B cell (primary cell): Measurements from ENCODE around the gene MRPS2. TPM values are rescaled to one million over a fixed set of nuclear protein-coding genes. Genes with fewer than 3 reads are reported as not detected.
"Not testable (repeated sequence)": the region's sequence is repeated elsewhere in the genome, so short reads cannot be mapped to it uniquely, and the experiment has no call there.

Source experiments
- ATAC-seq: fragments of 200-7000 bp; cut with Tn5 transposase; one replicate; pipeline ENCODE4 v1.10.0; 2021; ENCODE audit warnings: low read depth, mild to moderate bottlenecking, moderate number of reproducible peaks, moderate library complexity
- CTCF ChIA-PET: fragments of 350-600 bp; sonication (Branson Sonifier 250); formaldehyde crosslinking; loops from one replicate; lab custom pipeline; 2021; ENCODE audit warnings: antibody characterized with exemption, inconsistent platforms; lab: Charles Lee
- POLR2A ChIA-PET: fragments of 350-600 bp; sonication (Branson Sonifier 250); formaldehyde crosslinking; loops from one replicate; lab custom pipeline; 2021; ENCODE audit warnings: antibody characterized with exemption; lab: Charles Lee
- DNase-seq: peaks from one replicate; pipeline ENCODE4 v3.0.0; 2013
- H2AFZ ChIP-seq: 2 replicates; pipeline ENCODE4 v1.6.1; 2012; ENCODE audit warnings: mild to moderate bottlenecking, low read depth, low read length; ENCODE audit not compliant: insufficient read depth, poor library complexity, severe bottlenecking
- H3K27ac ChIP-seq, 2 donors: 1 replicate in 1 of 2; 2 replicates in 1 of 2; pipeline ENCODE4 v1.5.1; 2012 to 2013; ENCODE audit warnings: low read length in 2 of 2, mild to moderate bottlenecking in 2 of 2, moderate library complexity in 1 of 2
- H3K27me3 ChIP-seq, 4 experiments: fragments of 200-600 bp in 1 of 4; sonication (generic) in 1 of 4; replicated peaks in 1 of 4; 1 replicate in 2 of 4; 2 replicates in 2 of 4; pipeline versions ENCODE4 v1.6.1 to v1.7.0; 2013 to 2016; ENCODE audit warnings: low read length in 3 of 4, mild to moderate bottlenecking in 2 of 4, mixed read lengths in 1 of 4, moderate library complexity in 1 of 4; ENCODE audit not compliant: insufficient read depth in 4 of 4, control insufficient read depth in 3 of 4; ENCODE audit errors: control extremely low read depth in 1 of 4
- H3K36me3 ChIP-seq, 2 experiments: replicated peaks in 1 of 2; 1 replicate in 1 of 2; 2 replicates in 1 of 2; pipeline versions ENCODE4 v1.6.1 to v1.7.1; 2013; ENCODE audit warnings: low read length in 1 of 2; ENCODE audit not compliant: insufficient read depth in 2 of 2, control insufficient read depth in 1 of 2; ENCODE audit errors: control extremely low read depth in 1 of 2, extremely low read depth in 1 of 2
- H3K4me1 ChIP-seq, 2 donors: fragments of 200-600 bp in 1 of 2; sonication (generic) in 1 of 2; 1 replicate in 1 of 2; 2 replicates in 1 of 2; pipeline versions ENCODE4 v1.5.1 to v1.6.1; 2013 to 2017; ENCODE audit warnings: low read length in 2 of 2; ENCODE audit not compliant: control insufficient read depth in 2 of 2, insufficient read depth in 2 of 2
- H3K4me2 ChIP-seq: replicated peaks from 2 replicates; pipeline ENCODE3; 2012; ENCODE audit warnings: mild to moderate bottlenecking, low read depth, low read length; ENCODE audit not compliant: poor library complexity, severe bottlenecking
- H3K4me3 ChIP-seq, 5 experiments: fragments of 200-600 bp in 1 of 5; sonication (generic) in 1 of 5; 1 replicate in 3 of 5; 2 replicates in 2 of 5; pipeline versions ENCODE4 v1.5.1 to v1.7.0; 2011 to 2016; ENCODE audit warnings: low read length in 4 of 5, mild to moderate bottlenecking in 4 of 5, low read depth in 2 of 5, control low read depth in 1 of 5, moderate library complexity in 1 of 5; ENCODE audit not compliant: insufficient read depth in 1 of 5; ENCODE audit errors: control extremely low read depth in 1 of 5, extremely low read depth in 1 of 5
- H3K79me2 ChIP-seq: fragments of 200-600 bp; sonication (generic); one replicate; pipeline ENCODE4 v1.6.0; 2016; ENCODE audit warnings: low read length; ENCODE audit not compliant: control insufficient read depth, insufficient read depth
- H3K9ac ChIP-seq: fragments of 200-600 bp; sonication (generic); 2 replicates; pipeline ENCODE4 v1.6.1; 2017; ENCODE audit warnings: mild to moderate bottlenecking, low read length, moderate library complexity
- H3K9me3 ChIP-seq, 3 donors: one replicate each; pipeline versions ENCODE4 v1.6.1 to v1.7.1; 2013; ENCODE audit warnings: low read length in 2 of 3; ENCODE audit not compliant: control insufficient read depth in 2 of 3, insufficient read depth in 1 of 3; ENCODE audit errors: control extremely low read depth in 1 of 3
- H4K20me1 ChIP-seq: 2 replicates; pipeline ENCODE4 v1.6.0; 2012; ENCODE audit warnings: mild to moderate bottlenecking, low read length; ENCODE audit not compliant: insufficient read depth, control insufficient read depth, poor library complexity, severe bottlenecking
- H3K27ac Mint-ChIP-seq: one replicate; pipeline ENCODE4 v1.8.0; 2021; ENCODE audit warnings: mixed read lengths
- H3K27me3 Mint-ChIP-seq: one replicate; pipeline ENCODE4 v1.8.0; 2021; ENCODE audit warnings: mixed read lengths
- H3K4me1 Mint-ChIP-seq: one replicate; pipeline ENCODE4 v1.8.0; 2021; ENCODE audit warnings: mixed read lengths
- H3K4me3 Mint-ChIP-seq: one replicate; pipeline ENCODE4 v1.8.0; 2021; ENCODE audit warnings: mixed read lengths
- H3K9me3 Mint-ChIP-seq: one replicate; pipeline ENCODE4 v1.8.0; 2022; ENCODE audit warnings: mixed read lengths; ENCODE audit not compliant: insufficient read depth
- CTCF ChIP-seq: fragments of 200-600 bp; IDR thresholded peaks from one replicate; pipeline ENCODE4 v1.8.0; 2022; ENCODE audit warnings: antibody characterized with exemption, mild to moderate bottlenecking
- EZH2 ChIP-seq: IDR thresholded peaks from 2 replicates; pipeline ENCODE4 v1.6.1; 2012; ENCODE audit warnings: borderline replicate concordance, low read depth, mild to moderate bottlenecking, moderate library complexity, low read length; ENCODE audit not compliant: insufficient read depth, poor library complexity, severe bottlenecking
- WGBS: methylation state at CpG from one replicate; pipeline ENCODE4 v1.1.5; 2013; ENCODE audit warnings: missing lambda C conversion rate; ENCODE audit not compliant: insufficient coverage; 5-methylcytosine and 5-hydroxymethylcytosine counted together
- intact Hi-C: fragments of 100-400 bp; cut with micrococcal nuclease; formaldehyde crosslinking; loops from one replicate; pipeline ENCODE4 v1.10.0; 2022
- polyA plus RNA-seq: library from polyadenylated mRNA; depleted of rRNA; stranded (reverse); fragments of >200 nt; gene quantifications from 2 replicates; pipeline ENCODE4 v1.2.3, GENCODE V29; 2012
- total RNA-seq, 2 donors: library from RNA; stranded (reverse); fragments of 120-200 nt in 1 of 2; gene quantifications; 1 replicate in 1 of 2; 2 replicates in 1 of 2; pipeline versions ENCODE4 v1.2.3 to v1.2.4, GENCODE V29; 2013 to 2022

The MRPS2 gene
- total and polyA plus RNA-seq, 2 donors (not counting 1 experiment from before 2014, with no cell fraction given), result 26.7 to 55.1 TPM

- peaks cover 12% of the 10 kb centered on the region for H3K27me3 Mint-ChIP-seq
- Histone ChIP-seq H2AFZ (no peak overlapping the region), H3K79me2 (no peaks in the 10 kb centered on the region), H3K4me2 (no peak overlapping the region), H3K4me3 (no peak overlapping the region), H3K27ac (no peak overlapping the region), H3K9me3 (peaks cover 0 to 3% (median 0%) of the 10 kb centered on the region in 3 donors), H3K36me3 (no peaks in the 10 kb centered on the region), H3K27me3 (no peaks in the 10 kb centered on the region), H3K4me1 (no peaks in the 10 kb centered on the region), H3K9ac (no peak overlapping the region), H4K20me1 (no peaks in the 10 kb centered on the region)
- 92% methylated on average over 8 of the region's 18 CpGs for WGBS
- intact Hi-C loops, result no loop called here
- no peak overlapping the region for H3K27ac Mint-ChIP-seq
- no peak for TF ChIP-seq EZH2
- no peak for TF ChIP-seq CTCF
- ATAC-seq, result no peak
- H3K4me1 Mint-ChIP-seq, result no peaks in the 10 kb centered on the region
- POLR2A ChIA-PET, result no interaction called here
- no peaks in the 10 kb centered on the region for H3K9me3 Mint-ChIP-seq
- DNase-seq, result no peak
- CTCF ChIA-PET, result no interaction called here
- no peak overlapping the region for H3K4me3 Mint-ChIP-seq
Measured at GRCh38 chr9:135544981-135545635, 44.6 kb downstream of the MRPS2 start.

GRCh38 chr9:135545646-135546176 is 45.2 kb downstream of the MRPS2 start, which contains the start of gene OBP2A:
Gene OBP2A (plus strand): TSS chr9:135546126. CDS start chr9:135546181, 55 bp downstream.
- H3K36me3 ChIP-seq, H3K9ac ChIP-seq, CTCF ChIA-PET, H3K27ac ChIP-seq, POLR2A ChIA-PET, H3K9me3 ChIP-seq, H3K4me3 Mint-ChIP-seq, H3K27ac Mint-ChIP-seq, H3K79me2 ChIP-seq, ATAC-seq, intact Hi-C loops, H3K27me3 ChIP-seq, H3K4me1 Mint-ChIP-seq, H3K4me2 ChIP-seq, H2AFZ ChIP-seq, H4K20me1 ChIP-seq, DNase-seq, H3K9me3 Mint-ChIP-seq, H3K4me1 ChIP-seq, H3K4me3 ChIP-seq: not testable (repeated sequence)
- WGBS, result 96% methylated on average over 8 of the region's 19 CpGs
- peaks cover 12% of the 10 kb centered on the region for H3K27me3 Mint-ChIP-seq

GRCh38 chr9:135546792-135547617 is 46.5 kb downstream of the MRPS2 start:
- H3K4me3 Mint-ChIP-seq, ATAC-seq, CTCF ChIA-PET, H3K4me1 ChIP-seq, H4K20me1 ChIP-seq, H3K27ac Mint-ChIP-seq, H3K36me3 ChIP-seq, H3K9ac ChIP-seq, H3K27me3 ChIP-seq, H3K4me3 ChIP-seq, H3K9me3 ChIP-seq, H2AFZ ChIP-seq, intact Hi-C loops, H3K4me2 ChIP-seq, H3K4me1 Mint-ChIP-seq, DNase-seq, H3K27ac ChIP-seq, POLR2A ChIA-PET, H3K9me3 Mint-ChIP-seq, H3K79me2 ChIP-seq: not testable (repeated sequence)
- WGBS, result 83% methylated on average over 16 of the region's 21 CpGs
- H3K27me3 Mint-ChIP-seq, result peaks cover 12% of the 10 kb centered on the region
